Transverse colon (tissue), 3 donors: ENCODE measurements around the gene DCAF8L1.

Experiments
- POLR2A ChIP-seq: fragments of 450-650 bp; IDR thresholded peaks from one replicate; pipeline ENCODE4 v1.6.1; 2016; ENCODE audit warnings: antibody characterized with exemption, mild to moderate bottlenecking, moderate library complexity
- TF ChIP-seq, protein P1 (sequence below), 5 experiments: fragments of 200-600 bp in 3 of 5; fragments of 450-650 bp in 2 of 5; sonication (generic) in 3 of 5; IDR thresholded peaks; 1 replicate in 2 of 5; 2 replicates in 3 of 5; pipeline ENCODE4 v1.5.1; 2016 to 2017; ENCODE audit warnings: antibody characterized with exemption in 5 of 5, inconsistent platforms in 3 of 5, mild to moderate bottlenecking in 2 of 5, moderate library complexity in 1 of 5

DNA sequence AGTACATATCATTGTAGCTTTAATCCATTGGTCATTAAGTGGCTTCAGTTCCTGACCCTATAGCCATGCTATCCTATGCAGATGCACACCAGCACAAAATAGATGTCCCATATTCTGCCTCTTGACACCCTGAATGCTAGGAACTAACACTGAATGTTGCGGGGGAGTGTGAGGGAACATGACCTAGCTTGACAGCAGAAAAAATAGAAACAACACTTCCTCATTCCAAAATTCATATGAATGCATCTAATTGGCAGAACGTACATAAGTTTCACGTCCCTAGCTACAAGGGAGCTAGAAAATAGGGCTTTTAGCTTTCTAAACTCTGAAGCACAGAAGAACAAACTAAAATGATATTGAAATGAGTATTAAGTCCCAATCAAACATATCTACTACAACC lies 14.4 kb upstream of the DCAF8L1 start:
- TF ChIP-seq, protein P1, sequence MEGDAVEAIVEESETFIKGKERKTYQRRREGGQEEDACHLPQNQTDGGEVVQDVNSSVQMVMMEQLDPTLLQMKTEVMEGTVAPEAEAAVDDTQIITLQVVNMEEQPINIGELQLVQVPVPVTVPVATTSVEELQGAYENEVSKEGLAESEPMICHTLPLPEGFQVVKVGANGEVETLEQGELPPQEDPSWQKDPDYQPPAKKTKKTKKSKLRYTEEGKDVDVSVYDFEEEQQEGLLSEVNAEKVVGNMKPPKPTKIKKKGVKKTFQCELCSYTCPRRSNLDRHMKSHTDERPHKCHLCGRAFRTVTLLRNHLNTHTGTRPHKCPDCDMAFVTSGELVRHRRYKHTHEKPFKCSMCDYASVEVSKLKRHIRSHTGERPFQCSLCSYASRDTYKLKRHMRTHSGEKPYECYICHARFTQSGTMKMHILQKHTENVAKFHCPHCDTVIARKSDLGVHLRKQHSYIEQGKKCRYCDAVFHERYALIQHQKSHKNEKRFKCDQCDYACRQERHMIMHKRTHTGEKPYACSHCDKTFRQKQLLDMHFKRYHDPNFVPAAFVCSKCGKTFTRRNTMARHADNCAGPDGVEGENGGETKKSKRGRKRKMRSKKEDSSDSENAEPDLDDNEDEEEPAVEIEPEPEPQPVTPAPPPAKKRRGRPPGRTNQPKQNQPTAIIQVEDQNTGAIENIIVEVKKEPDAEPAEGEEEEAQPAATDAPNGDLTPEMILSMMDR (IDR thresholded peaks at IDR 0.05) = no peak
- no peak for TF ChIP-seq POLR2A
